HEK293T (cell line): ENCODE results near the gene SORBS1.

Source experiments
- CTCF ChIA-PET: fragments of 350-600 bp; formaldehyde crosslinking; extraction: SDS; loops from one replicate; lab custom pipeline; 2021; ENCODE audit warnings: antibody characterized with exemption, inconsistent platforms; lab: Yijun Ruan, JAX
- POLR2A ChIA-PET: fragments of 350-600 bp; formaldehyde crosslinking; extraction: SDS; loops from one replicate; lab custom pipeline; 2020; ENCODE audit warnings: antibody characterized with exemption, inconsistent platforms; lab: Yijun Ruan, JAX
- DNase-seq: peaks from one replicate; pipeline ENCODE4 v3.0.0; 2012; ENCODE audit warnings: mixed read lengths; ENCODE audit errors: extremely low spot score
- ARNT ChIP-seq: fragments of 450-650 bp; IDR thresholded peaks from 2 replicates; pipeline ENCODE4 v1.6.1; 2017; ENCODE audit warnings: mild to moderate bottlenecking
- BHLHE40 ChIP-seq: fragments of 450-650 bp; IDR thresholded peaks from 2 replicates; pipeline ENCODE4 v1.6.1; 2016; ENCODE audit warnings: mild to moderate bottlenecking, moderate library complexity, borderline replicate concordance
- CTBP1 ChIP-seq: fragments of 450-650 bp; IDR thresholded peaks from 2 replicates; pipeline ENCODE4 v1.6.1; 2016; ENCODE audit warnings: borderline replicate concordance
- ELF4 ChIP-seq: fragments of 450-650 bp; IDR thresholded peaks from 2 replicates; pipeline ENCODE4 v1.6.1; 2017; ENCODE audit warnings: antibody characterized with exemption
- FOXA1 ChIP-seq: fragments of 450-650 bp; IDR thresholded peaks from 2 replicates; pipeline ENCODE4 v1.6.1; 2016; ENCODE audit warnings: mild to moderate bottlenecking
- FOXK2 ChIP-seq: fragments of 450-650 bp; IDR thresholded peaks from 2 replicates; pipeline ENCODE4 v1.6.1; 2016; ENCODE audit warnings: mild to moderate bottlenecking
- FOXM1 ChIP-seq: fragments of 450-650 bp; IDR thresholded peaks from 2 replicates; pipeline ENCODE4 v1.6.1; 2017; ENCODE audit warnings: mild to moderate bottlenecking, borderline replicate concordance
- HDGF ChIP-seq: fragments of 450-650 bp; IDR thresholded peaks from 2 replicates; pipeline ENCODE4 v1.6.1; 2017; ENCODE audit warnings: antibody characterized with exemption, borderline replicate concordance
- L3MBTL2 ChIP-seq: fragments of 450-650 bp; conservative IDR thresholded peaks from 2 replicates; pipeline ENCODE4 v1.6.1; 2016; ENCODE audit warnings: mild to moderate bottlenecking
- LEF1 ChIP-seq: fragments of 450-650 bp; IDR thresholded peaks from 2 replicates; pipeline ENCODE4 v1.6.1; 2017; ENCODE audit warnings: mild to moderate bottlenecking, borderline replicate concordance
- NFRKB ChIP-seq: fragments of 450-650 bp; IDR thresholded peaks from 2 replicates; pipeline ENCODE4 v1.6.1; 2016; ENCODE audit warnings: mild to moderate bottlenecking, moderate library complexity
- PKNOX1 ChIP-seq: fragments of 450-650 bp; IDR thresholded peaks from 2 replicates; pipeline ENCODE4 v1.6.1; 2016
- SP1 ChIP-seq: fragments of 450-650 bp; IDR thresholded peaks from 2 replicates; pipeline ENCODE4 v1.6.1; 2017
- SUZ12 ChIP-seq: fragments of 450-650 bp; IDR thresholded peaks from 2 replicates; pipeline ENCODE4 v1.6.1; 2016; ENCODE audit warnings: mild to moderate bottlenecking
- TARDBP ChIP-seq: fragments of 450-650 bp; IDR thresholded peaks from 2 replicates; pipeline ENCODE4 v1.6.1; 2016
- ZNF384 ChIP-seq: fragments of 450-650 bp; IDR thresholded peaks from 2 replicates; pipeline ENCODE4 v1.6.1; 2016

Gene SORBS1

DNA sequence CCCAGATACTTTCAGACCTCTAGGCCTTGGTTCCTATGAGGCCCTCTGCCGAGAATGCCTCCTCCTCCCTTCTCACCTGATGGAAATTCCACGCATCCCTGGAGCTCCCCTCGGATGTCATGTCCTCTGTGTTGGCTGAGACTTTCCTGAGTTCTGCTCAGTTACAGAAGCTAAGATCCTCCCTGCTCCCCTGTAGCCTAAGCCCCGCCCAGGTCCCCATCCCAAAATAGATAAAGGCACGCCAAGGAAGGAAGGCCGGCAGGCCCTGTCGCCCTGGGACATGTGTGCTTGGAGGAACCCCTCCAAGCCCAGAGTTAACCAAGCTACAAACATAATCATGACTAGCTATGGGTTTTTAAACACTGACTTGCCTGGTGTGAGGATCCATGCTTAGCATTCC lies 123.5 kb downstream of the SORBS1 start:
- ChIA-PET POLR2A (no interaction called here), CTCF (interaction anchor here (0.9 kb wide), 1 partner anchor 164 kb away, joined by 4 read pairs; no protein-coding TSS in a partner anchor)
- DNase-seq: no peak
- TF ChIP-seq HDGF (no peak), LEF1 (no peak), SUZ12 (no peak), ZNF384 (no peak), ARNT (no peak), TARDBP (no peak), FOXM1 (no peak), PKNOX1 (no peak), ELF4 (no peak)

- ChIA-PET CTCF (interaction anchor here (0.9 to 1.4 kb wide), 3 partner anchors 10 to 164 kb away, joined by 3 to 6 read pairs (median 3); no protein-coding TSS in a partner anchor), POLR2A (no interaction called here)
- no peak for TF ChIP-seq HDGF
- TF ChIP-seq SP1: no peak
- no peak for TF ChIP-seq ZNF384
- no peak for TF ChIP-seq CTBP1
- no peak for TF ChIP-seq L3MBTL2
- TF ChIP-seq ELF4: no peak
- DNase-seq: no peak
Measured at GRCh38 chr10:95435548-95436279, 125.5 kb downstream of the SORBS1 start.

DNA sequence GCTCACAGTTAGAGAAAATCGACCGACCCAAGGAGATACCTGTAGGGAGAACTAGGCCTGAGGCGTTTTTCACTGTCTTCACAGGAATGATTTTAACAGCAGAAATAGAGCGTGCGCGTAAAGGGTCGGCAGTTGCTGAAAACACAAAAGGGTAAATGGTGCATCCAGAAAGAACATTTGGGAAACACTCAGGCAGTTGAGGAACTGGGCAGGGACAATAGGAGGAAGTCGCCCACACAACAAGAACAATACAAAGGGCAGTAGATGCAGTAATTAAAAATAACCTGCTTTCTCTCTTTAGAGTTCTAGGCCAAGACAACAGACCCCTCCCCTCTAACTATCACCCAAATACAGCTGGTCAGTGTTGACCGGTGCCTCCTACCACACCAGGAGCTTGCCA lies 126.6 kb downstream of the SORBS1 start:
- CTCF ChIA-PET: interaction anchor here (1.4 kb wide), 1 partner anchor 9 kb away, joined by 6 read pairs; no protein-coding TSS in a partner anchor

GRCh38 chr10:95431900-95432342 lies 129.2 kb downstream of the SORBS1 start:
- ChIA-PET POLR2A (no interaction called here), CTCF (interaction anchor here (1.5 to 3.1 kb wide), 6 partner anchors 14 to 172 kb away, joined by 3 to 16 read pairs (median 10); no protein-coding TSS in a partner anchor)
- TF ChIP-seq HDGF (no peak), SUZ12 (no peak), SP1 (no peak), ELF4 (no peak)
- no peak for DNase-seq

More for the DNA sequence above, 126.6 kb downstream of the SORBS1 start:
- no peak for DNase-seq
- POLR2A ChIA-PET: no interaction called here
- TF ChIP-seq CTBP1: no peak
- TF ChIP-seq L3MBTL2: no peak
- TF ChIP-seq ARNT: no peak
- no peak for TF ChIP-seq ELF4
- no peak for TF ChIP-seq SP1
- no peak for TF ChIP-seq LEF1
- no peak for TF ChIP-seq BHLHE40
- TF ChIP-seq NFRKB: no peak
- TF ChIP-seq TARDBP: no peak
- TF ChIP-seq SUZ12: no peak
- TF ChIP-seq ZNF384: no peak
- no peak for TF ChIP-seq PKNOX1
- no peak for TF ChIP-seq FOXM1
- TF ChIP-seq FOXK2: no peak
- TF ChIP-seq FOXA1: no peak
- no peak for TF ChIP-seq HDGF

DNA sequence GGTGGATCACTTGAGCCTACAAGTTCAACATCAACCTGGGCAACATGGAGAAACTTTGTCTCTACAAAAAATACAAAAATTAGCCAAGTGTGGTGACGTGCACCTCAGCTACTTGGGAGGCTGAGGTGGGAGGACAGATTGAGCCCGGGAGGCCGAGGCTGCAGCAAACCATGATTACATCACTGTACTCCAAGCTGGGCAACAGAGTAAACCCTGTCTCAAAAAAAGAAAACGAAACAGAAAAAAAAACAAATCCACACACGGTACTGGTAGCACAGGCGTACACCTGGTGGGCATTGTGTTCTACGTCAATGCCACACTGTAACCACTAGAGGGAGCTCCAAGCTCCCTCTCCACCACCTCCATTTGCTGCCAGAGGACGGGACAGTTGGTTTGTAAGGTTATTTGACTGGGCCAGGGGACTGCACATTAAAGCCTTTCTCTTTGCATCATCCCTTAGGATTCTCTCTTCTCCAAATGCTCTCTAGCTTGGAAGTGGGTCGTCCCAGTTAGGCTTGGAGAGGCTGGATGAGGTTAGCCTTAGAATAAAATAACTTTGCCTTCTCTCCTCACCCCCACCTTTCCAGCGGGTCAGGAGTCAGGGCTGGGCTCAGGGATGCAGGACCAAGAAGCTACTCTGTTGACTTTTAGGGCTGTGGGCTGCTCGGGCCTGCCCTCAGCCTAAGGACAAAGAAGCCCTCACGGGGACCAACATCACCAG lies 130.8 kb downstream of the SORBS1 start:
- DNase-seq: peak; percentile 88
- POLR2A ChIA-PET: no interaction called here
- TF ChIP-seq ZNF384 (no peak), BHLHE40 (no peak), FOXK2 (no peak)
- CTCF ChIA-PET: interaction anchor here (0.6 to 3.1 kb wide), 19 partner anchors 9 to 413 kb away, joined by 3 to 16 read pairs (median 5); no protein-coding TSS in a partner anchor

GRCh38 chr10:95429639-95430038 lies 131.5 kb downstream of the SORBS1 start:
- TF ChIP-seq SUZ12: no peak
- no peak for TF ChIP-seq L3MBTL2
- TF ChIP-seq ARNT: no peak
- no peak for DNase-seq
- CTCF ChIA-PET: interaction anchor here (0.6 to 3.1 kb wide), 11 partner anchors 9 to 414 kb away, joined by 3 to 14 read pairs (median 6); no protein-coding TSS in a partner anchor
- POLR2A ChIA-PET: no interaction called here

GRCh38 chr10:95428701-95429100 lies 132.5 kb downstream of the SORBS1 start:
- ChIA-PET CTCF (interaction anchor here (0.6 to 2.1 kb wide), 3 partner anchors 22 to 326 kb away, joined by 3 to 6 read pairs (median 4); no protein-coding TSS in a partner anchor), POLR2A (no interaction called here)
- no peak for TF ChIP-seq SUZ12
- no peak for TF ChIP-seq FOXA1
- TF ChIP-seq PKNOX1: no peak
- no peak for TF ChIP-seq LEF1
- TF ChIP-seq CTBP1: no peak
- TF ChIP-seq FOXM1: no peak
- no peak for TF ChIP-seq ELF4
- TF ChIP-seq L3MBTL2: no peak
- TF ChIP-seq BHLHE40: no peak
- TF ChIP-seq NFRKB: no peak
- no peak for DNase-seq
